Left lung (tissue), 10 donors: ENCODE data around the gene TMEM121B. TPM values are rescaled to one million over a fixed set of nuclear protein-coding genes. Genes with fewer than 3 reads are reported as not detected.

ENCODE experiments used
- ATAC-seq: fragments of 200-7000 bp; cut with Tn5 transposase; one replicate; pipeline ENCODE4 v1.9.1; 2020; ENCODE audit warnings: moderate library complexity
- DNase-seq, 4 donors: peaks; one replicate each; pipeline ENCODE4 v3.0.0-alpha.2; 2013 to 2020
- H3K27ac ChIP-seq, 2 donors: fragments of 200-600 bp; sonication (generic) in 1 of 2; one replicate each; pipeline versions ENCODE4 v1.5.0 to v1.8.0; 2020 to 2021
- H3K27me3 ChIP-seq, 2 donors: fragments of 200-600 bp; sonication (generic) in 1 of 2; one replicate each; pipeline versions ENCODE4 v1.5.0 to v1.8.0; 2020 to 2021
- H3K36me3 ChIP-seq, 2 donors: fragments of 200-600 bp; sonication (generic) in 1 of 2; one replicate each; pipeline versions ENCODE4 v1.5.0 to v1.8.0; 2020 to 2021
- H3K4me1 ChIP-seq, 2 donors: fragments of 200-600 bp; one replicate each; pipeline ENCODE4 v1.8.0; 2021
- H3K4me3 ChIP-seq, 2 donors: fragments of 200-600 bp; sonication (generic) in 1 of 2; one replicate each; pipeline versions ENCODE4 v1.5.0 to v1.8.0; 2020 to 2021; ENCODE audit warnings: mild to moderate bottlenecking in 1 of 2
- H3K9me3 ChIP-seq, 2 donors: fragments of 200-600 bp; sonication (generic) in 1 of 2; one replicate each; pipeline versions ENCODE4 v1.5.0 to v1.8.0; 2020 to 2021
- CTCF ChIP-seq, 2 donors: fragments of 200-600 bp; sonication (generic) in 1 of 2; IDR thresholded peaks; one replicate each; pipeline versions ENCODE4 v1.5.0 to v1.8.0; 2021; ENCODE audit warnings: antibody characterized with exemption in 2 of 2
- intact Hi-C, 2 donors: fragments of 100-400 bp; cut with DNase I; formaldehyde crosslinking; loops; one replicate each; pipeline versions ENCODE4 v1.11.2 to v1.14.2; 2022
- polyA plus RNA-seq, 6 donors: library from polyadenylated mRNA; unstranded; fragments of 120-200 nt; gene quantifications; one replicate each; pipeline ENCODE4 v1.2.1, GENCODE V29; 2013; ENCODE audit not compliant: insufficient read length in 6 of 6
- total RNA-seq, 2 donors: library from RNA; stranded (reverse); fragmentation: NEBNext Ultra II Directional; extraction: Animal tissue kit (Norgen Biotek cat#: 25700); gene quantifications; one replicate each; pipeline ENCODE4 v1.2.1, GENCODE V29; 2021
- donor health status: DM: no; HTN: yes; CAD: no.
- donor health status: DM: no; HTN: no; CAD: no.

The TMEM121B gene
- total and polyA plus RNA-seq, 8 donors: 0.41 to 1.4 (median 0.94) TPM

- no peaks in the 10 kb centered on the region for H3K9me3 ChIP-seq
- peaks cover 0 to 99% of the 10 kb centered on the region in 2 donors for H3K4me1 ChIP-seq
- no peak for DNase-seq
- H3K27ac ChIP-seq: peak overlapping the region in 1 of 2 donors; percentile 79
- intact Hi-C loops: no loop called here
- TF ChIP-seq CTCF (IDR thresholded peaks at IDR 0.05): no peak
- no peak for ATAC-seq
- peaks cover 19 to 25% of the 10 kb centered on the region in 2 donors for H3K27me3 ChIP-seq
- H3K4me3 ChIP-seq: no peak overlapping the region
- peaks cover 0 to 5% of the 10 kb centered on the region in 2 donors for H3K36me3 ChIP-seq
Observed at GRCh38 chr22:17115945-17116565, 5.1 kb downstream of the TMEM121B start.

DNA sequence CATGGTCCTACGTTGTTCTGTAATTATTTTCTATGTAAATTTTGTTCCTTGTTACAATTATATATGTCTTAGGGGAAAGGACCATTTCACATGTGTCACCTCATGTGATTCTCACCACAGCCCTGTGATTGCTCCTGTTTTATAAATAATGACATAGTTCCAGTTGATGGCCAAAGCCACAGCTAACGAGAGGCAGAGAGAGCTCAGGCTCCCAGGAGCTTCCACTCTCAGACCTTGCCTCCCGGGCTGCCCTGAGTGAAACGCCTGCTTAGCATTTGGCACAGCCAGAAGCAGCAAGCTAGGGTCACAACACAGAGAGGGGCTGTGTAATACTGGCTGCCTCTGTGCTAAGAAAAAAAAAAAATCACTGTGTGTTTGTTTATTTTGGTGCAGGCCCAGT is 5.9 kb downstream of the TMEM121B start:
- H3K4me3 ChIP-seq: no peak overlapping the region
- DNase-seq: no peak
- peaks cover 15 to 18% of the 10 kb centered on the region in 2 donors for H3K27me3 ChIP-seq
- H3K36me3 ChIP-seq: peaks cover 0 to 13% of the 10 kb centered on the region in 2 donors
- intact Hi-C loops: no loop called here
- peaks cover 0 to 99% of the 10 kb centered on the region in 2 donors for H3K4me1 ChIP-seq
- peak overlapping the region in 1 of 2 donors; percentile 79 for H3K27ac ChIP-seq
- no peaks in the 10 kb centered on the region for H3K9me3 ChIP-seq
- no peak for ATAC-seq
- no peak for TF ChIP-seq CTCF (IDR thresholded peaks at IDR 0.05)

GRCh38 chr22:17114898-17115235 is 6.3 kb downstream of the TMEM121B start:
- intact Hi-C loops: no loop called here
- Histone ChIP-seq H3K27me3 (peaks cover 14% of the 10 kb centered on the region in 2 donors), H3K27ac (no peak overlapping the region), H3K4me1 (peaks cover 0 to 99% of the 10 kb centered on the region in 2 donors), H3K9me3 (no peaks in the 10 kb centered on the region), H3K4me3 (no peak overlapping the region), H3K36me3 (peaks cover 0 to 17% of the 10 kb centered on the region in 2 donors)
- DNase-seq: no peak
- no peak for TF ChIP-seq CTCF (IDR thresholded peaks at IDR 0.05)
- no peak for ATAC-seq

GRCh38 chr22:17114173-17114897 is 6.8 kb downstream of the TMEM121B start:
- H3K9me3 ChIP-seq: no peaks in the 10 kb centered on the region
- ATAC-seq: no peak
- intact Hi-C loops: no loop called here
- DNase-seq: no peak
- H3K4me1 ChIP-seq: peaks cover 0 to 99% of the 10 kb centered on the region in 2 donors
- no peak for TF ChIP-seq CTCF (IDR thresholded peaks at IDR 0.05)
- H3K27me3 ChIP-seq: peaks cover 9% of the 10 kb centered on the region in 2 donors
- H3K36me3 ChIP-seq: peaks cover 0 to 22% of the 10 kb centered on the region in 2 donors
- no peak overlapping the region for H3K4me3 ChIP-seq
- no peak overlapping the region for H3K27ac ChIP-seq

- Histone ChIP-seq H3K4me1 (peaks cover 0 to 98% of the 10 kb centered on the region in 2 donors), H3K27me3 (peaks cover 1 to 8% of the 10 kb centered on the region in 2 donors), H3K27ac (no peak overlapping the region), H3K4me3 (no peak overlapping the region), H3K9me3 (no peaks in the 10 kb centered on the region), H3K36me3 (peaks cover 0 to 30% of the 10 kb centered on the region in 2 donors)
- DNase-seq: no peak
- ATAC-seq: no peak
- no peak for TF ChIP-seq CTCF (IDR thresholded peaks at IDR 0.05)
- intact Hi-C loops: no loop called here
Observed at GRCh38 chr22:17113600-17113999, 7.6 kb downstream of the TMEM121B start.
